GM23338 (cell line): ENCODE data around the gene POU3F1. TPM values are rescaled to one million over a fixed set of nuclear protein-coding genes. Genes with fewer than 3 reads are reported as not detected.
A peak's percentile ranks its signal among the peaks of the same experiment; 100 is the strongest.

Experiments
- ATAC-seq: fragments of 200-7000 bp; cut with Tn5 transposase; 3 replicates; pipeline ENCODE4 v1.9.1; 2020
- DNase-seq: peaks from one replicate; pipeline ENCODE4 v3.0.0-alpha.2; 2015; ENCODE audit warnings: low spot score
- H2AFZ ChIP-seq: fragments of 200-600 bp; sonication (generic); 2 replicates; pipeline ENCODE4 v1.8.0; 2016; ENCODE audit warnings: antibody characterized with exemption, mild to moderate bottlenecking, moderate library complexity
- H3F3A ChIP-seq: fragments of 200-600 bp; sonication (generic); replicated peaks from 2 replicates; pipeline ENCODE4 v1.8.0; 2017; ENCODE audit warnings: antibody characterized with exemption, mixed run types, low read depth
- H3K27ac ChIP-seq: fragments of 200-600 bp; sonication (generic); 2 replicates; pipeline ENCODE4 v1.6.1; 2016; ENCODE audit warnings: low read depth
- H3K27me3 ChIP-seq: fragments of 200-600 bp; sonication (generic); 2 replicates; pipeline ENCODE4 v1.8.0; 2016; ENCODE audit warnings: mild to moderate bottlenecking, mixed run types, moderate library complexity; ENCODE audit not compliant: insufficient read depth
- H3K36me3 ChIP-seq: fragments of 200-600 bp; sonication (generic); 2 replicates; pipeline ENCODE4 v1.8.0; 2016; ENCODE audit warnings: mild to moderate bottlenecking; ENCODE audit not compliant: insufficient read depth
- H3K4me1 ChIP-seq: fragments of 200-600 bp; sonication (generic); 2 replicates; pipeline ENCODE4 v1.8.0; 2016; ENCODE audit warnings: mild to moderate bottlenecking, moderate library complexity; ENCODE audit not compliant: insufficient read depth
- H3K4me2 ChIP-seq: fragments of 200-600 bp; sonication (generic); 2 replicates; pipeline ENCODE4 v1.7.1; 2017; ENCODE audit warnings: mixed run types
- H3K4me3 ChIP-seq: fragments of 200-600 bp; sonication (generic); 2 replicates; pipeline ENCODE4 v1.6.1; 2016; ENCODE audit warnings: mixed run types
- H3K79me2 ChIP-seq: fragments of 200-600 bp; sonication (generic); replicated peaks from 2 replicates; pipeline ENCODE4 v1.8.0; 2017; ENCODE audit warnings: mild to moderate bottlenecking; ENCODE audit not compliant: insufficient read depth
- H3K9me2 ChIP-seq: fragments of 200-600 bp; sonication (generic); 2 replicates; pipeline ENCODE4 v1.8.0; 2017; ENCODE audit not compliant: insufficient read depth
- H4K20me1 ChIP-seq: fragments of 200-600 bp; sonication (generic); replicated peaks from 2 replicates; pipeline ENCODE4 v1.8.0; 2017; ENCODE audit warnings: mild to moderate bottlenecking; ENCODE audit not compliant: insufficient read depth
- H3K27ac Mint-ChIP-seq: 2 replicates; pipeline ENCODE4 v1.8.0; 2020; ENCODE audit warnings: inconsistent platforms, mild to moderate bottlenecking, moderate library complexity, mixed read lengths
- H3K27me3 Mint-ChIP-seq: 3 replicates; pipeline ENCODE4 v1.8.0; 2022; ENCODE audit warnings: low read depth, mild to moderate bottlenecking, moderate library complexity, mixed read lengths, inconsistent platforms; ENCODE audit not compliant: insufficient read depth, poor library complexity
- H3K36me3 Mint-ChIP-seq: 3 replicates; pipeline ENCODE4 v1.8.0; 2021; ENCODE audit warnings: low read depth, mild to moderate bottlenecking, inconsistent platforms, moderate library complexity, mixed read lengths
- H3K4me1 Mint-ChIP-seq: 3 replicates; pipeline ENCODE4 v1.8.0; 2020; ENCODE audit warnings: mild to moderate bottlenecking, inconsistent platforms, mixed read lengths
- H3K4me3 Mint-ChIP-seq: 3 replicates; pipeline ENCODE4 v1.8.0; 2021; ENCODE audit warnings: moderate library complexity, mild to moderate bottlenecking, inconsistent platforms, mixed read lengths
- H3K9me3 Mint-ChIP-seq: 3 replicates; pipeline ENCODE4 v1.8.0; 2020; ENCODE audit warnings: moderate library complexity, mild to moderate bottlenecking, inconsistent platforms, mixed read lengths
- CREB1 ChIP-seq: fragments of 250-450 bp; sonication (Bioruptor Pico); IDR thresholded peaks from 2 replicates; pipeline ENCODE4 v1.5.0; 2020; ENCODE audit warnings: low read depth, mild to moderate bottlenecking, moderate library complexity
- EZH2 ChIP-seq: fragments of 200-600 bp; sonication (generic); IDR thresholded peaks from one replicate; pipeline ENCODE4 v1.8.0; 2017; ENCODE audit warnings: antibody characterized with exemption, mild to moderate bottlenecking, low read depth; ENCODE audit not compliant: unreplicated experiment
- EZH2phosphoT487 ChIP-seq: fragments of 200-600 bp; sonication (generic); IDR thresholded peaks from one replicate; pipeline ENCODE4 v1.8.1; 2018; ENCODE audit warnings: antibody characterized with exemption; ENCODE audit not compliant: unreplicated experiment
- JUNB ChIP-seq: IDR thresholded peaks from one replicate; pipeline ENCODE4 v1.6.1; 2016; ENCODE audit warnings: antibody characterized with exemption; ENCODE audit not compliant: unreplicated experiment
- NANOG ChIP-seq: IDR thresholded peaks from 2 replicates; pipeline ENCODE4 v1.6.1; 2016; ENCODE audit warnings: antibody characterized with exemption, borderline replicate concordance
- POLR2AphosphoS5 ChIP-seq: IDR thresholded peaks from 2 replicates; pipeline ENCODE4 v1.6.1; 2016; ENCODE audit warnings: antibody characterized with exemption, low read depth
- polyA plus RNA-seq: library from polyadenylated mRNA; unstranded; fragments of >200 nt; fragmentation: Nextera tagmentation; extraction: Ambion mirVana; gene quantifications from 2 replicates; pipeline ENCODE4 v1.2.1, GENCODE V29; 2016
- total RNA-seq: library from RNA; depleted of rRNA; stranded (reverse); fragments of >200 nt; shearing (Covaris generic); gene quantifications from 2 replicates; pipeline ENCODE4 v1.2.3, GENCODE V29; 2014
- TF ChIP-seq, protein P1 (sequence below): IDR thresholded peaks from 2 replicates; pipeline ENCODE4 v1.6.1; 2016; ENCODE audit warnings: antibody characterized with exemption
- TF ChIP-seq, protein P2 (sequence below): IDR thresholded peaks from one replicate; pipeline ENCODE4 v1.6.1; 2018; ENCODE audit warnings: antibody characterized with exemption; ENCODE audit not compliant: unreplicated experiment

POU3F1 gene
- total and polyA plus RNA-seq, 2 experiments from 2014 or later = 3.6 to 11.5 TPM

DNA sequence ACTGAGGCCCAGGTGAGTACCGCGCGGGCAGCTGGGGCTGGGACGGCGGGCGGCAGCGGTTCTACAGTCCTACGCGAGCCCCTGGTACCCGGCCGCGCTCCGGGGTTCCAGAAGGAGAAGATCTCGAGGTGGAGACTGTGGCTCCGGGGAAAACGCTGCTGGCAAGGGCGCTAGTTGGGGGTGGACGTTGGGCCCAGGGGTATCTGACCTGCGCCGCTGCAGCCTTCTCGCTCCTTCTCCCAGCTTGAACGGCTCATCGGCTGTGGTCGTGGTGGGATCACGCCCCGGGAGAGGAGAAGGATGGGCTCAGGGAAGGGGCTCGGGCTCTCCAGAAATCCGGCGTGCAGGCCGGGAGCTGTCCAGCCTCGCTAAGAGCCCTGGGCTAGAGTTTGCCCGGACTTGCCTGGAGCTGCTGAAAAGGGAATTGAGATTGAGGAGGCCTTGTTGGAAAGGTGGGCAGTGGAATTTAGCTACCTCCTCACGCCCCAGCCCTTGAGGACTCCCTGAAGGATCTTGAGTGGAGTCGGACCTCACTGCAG lies 1.1 kb upstream of the POU3F1 start:
- Histone ChIP-seq H3K79me2 (peaks cover 14% of the 10 kb centered on the region), H3K36me3 (no peaks in the 10 kb centered on the region), H3F3A (peaks cover 3% of the 10 kb centered on the region; the same call in 1 of the 2 replicates), H3K27ac (no peak overlapping the region), H2AFZ (peak overlapping the region; percentile 80), H4K20me1 (peaks cover 15% of the 10 kb centered on the region), H3K27me3 (peaks cover 65% of the 10 kb centered on the region), H3K9me2 (no peaks in the 10 kb centered on the region; the same call in 1 of the 2 replicates), H3K4me2 (peak overlapping the region; percentile 93), H3K4me3 (peak overlapping the region; percentile 71), H3K4me1 (peaks cover 16% of the 10 kb centered on the region)
- Mint-ChIP-seq H3K4me1 (peaks cover 46% of the 10 kb centered on the region), H3K27me3 (peaks cover 41% of the 10 kb centered on the region), H3K9me3 (no peaks in the 10 kb centered on the region), H3K27ac (no peak overlapping the region), H3K4me3 (peak overlapping the region; percentile 86), H3K36me3 (peaks cover 16% of the 10 kb centered on the region)
- no peak for TF ChIP-seq JUNB
- TF ChIP-seq NANOG = no peak
- TF ChIP-seq, protein P1, sequence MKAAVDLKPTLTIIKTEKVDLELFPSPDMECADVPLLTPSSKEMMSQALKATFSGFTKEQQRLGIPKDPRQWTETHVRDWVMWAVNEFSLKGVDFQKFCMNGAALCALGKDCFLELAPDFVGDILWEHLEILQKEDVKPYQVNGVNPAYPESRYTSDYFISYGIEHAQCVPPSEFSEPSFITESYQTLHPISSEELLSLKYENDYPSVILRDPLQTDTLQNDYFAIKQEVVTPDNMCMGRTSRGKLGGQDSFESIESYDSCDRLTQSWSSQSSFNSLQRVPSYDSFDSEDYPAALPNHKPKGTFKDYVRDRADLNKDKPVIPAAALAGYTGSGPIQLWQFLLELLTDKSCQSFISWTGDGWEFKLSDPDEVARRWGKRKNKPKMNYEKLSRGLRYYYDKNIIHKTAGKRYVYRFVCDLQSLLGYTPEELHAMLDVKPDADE = no peak
- no peak for TF ChIP-seq POLR2AphosphoS5
- peak; percentile 33 for TF ChIP-seq EZH2
- TF ChIP-seq, protein P2, sequence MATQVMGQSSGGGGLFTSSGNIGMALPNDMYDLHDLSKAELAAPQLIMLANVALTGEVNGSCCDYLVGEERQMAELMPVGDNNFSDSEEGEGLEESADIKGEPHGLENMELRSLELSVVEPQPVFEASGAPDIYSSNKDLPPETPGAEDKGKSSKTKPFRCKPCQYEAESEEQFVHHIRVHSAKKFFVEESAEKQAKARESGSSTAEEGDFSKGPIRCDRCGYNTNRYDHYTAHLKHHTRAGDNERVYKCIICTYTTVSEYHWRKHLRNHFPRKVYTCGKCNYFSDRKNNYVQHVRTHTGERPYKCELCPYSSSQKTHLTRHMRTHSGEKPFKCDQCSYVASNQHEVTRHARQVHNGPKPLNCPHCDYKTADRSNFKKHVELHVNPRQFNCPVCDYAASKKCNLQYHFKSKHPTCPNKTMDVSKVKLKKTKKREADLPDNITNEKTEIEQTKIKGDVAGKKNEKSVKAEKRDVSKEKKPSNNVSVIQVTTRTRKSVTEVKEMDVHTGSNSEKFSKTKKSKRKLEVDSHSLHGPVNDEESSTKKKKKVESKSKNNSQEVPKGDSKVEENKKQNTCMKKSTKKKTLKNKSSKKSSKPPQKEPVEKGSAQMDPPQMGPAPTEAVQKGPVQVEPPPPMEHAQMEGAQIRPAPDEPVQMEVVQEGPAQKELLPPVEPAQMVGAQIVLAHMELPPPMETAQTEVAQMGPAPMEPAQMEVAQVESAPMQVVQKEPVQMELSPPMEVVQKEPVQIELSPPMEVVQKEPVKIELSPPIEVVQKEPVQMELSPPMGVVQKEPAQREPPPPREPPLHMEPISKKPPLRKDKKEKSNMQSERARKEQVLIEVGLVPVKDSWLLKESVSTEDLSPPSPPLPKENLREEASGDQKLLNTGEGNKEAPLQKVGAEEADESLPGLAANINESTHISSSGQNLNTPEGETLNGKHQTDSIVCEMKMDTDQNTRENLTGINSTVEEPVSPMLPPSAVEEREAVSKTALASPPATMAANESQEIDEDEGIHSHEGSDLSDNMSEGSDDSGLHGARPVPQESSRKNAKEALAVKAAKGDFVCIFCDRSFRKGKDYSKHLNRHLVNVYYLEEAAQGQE = peak; percentile 80
- no peak for TF ChIP-seq EZH2phosphoT487
- ATAC-seq (peak; percentile 53), DNase-seq (peak; percentile 79)

DNA sequence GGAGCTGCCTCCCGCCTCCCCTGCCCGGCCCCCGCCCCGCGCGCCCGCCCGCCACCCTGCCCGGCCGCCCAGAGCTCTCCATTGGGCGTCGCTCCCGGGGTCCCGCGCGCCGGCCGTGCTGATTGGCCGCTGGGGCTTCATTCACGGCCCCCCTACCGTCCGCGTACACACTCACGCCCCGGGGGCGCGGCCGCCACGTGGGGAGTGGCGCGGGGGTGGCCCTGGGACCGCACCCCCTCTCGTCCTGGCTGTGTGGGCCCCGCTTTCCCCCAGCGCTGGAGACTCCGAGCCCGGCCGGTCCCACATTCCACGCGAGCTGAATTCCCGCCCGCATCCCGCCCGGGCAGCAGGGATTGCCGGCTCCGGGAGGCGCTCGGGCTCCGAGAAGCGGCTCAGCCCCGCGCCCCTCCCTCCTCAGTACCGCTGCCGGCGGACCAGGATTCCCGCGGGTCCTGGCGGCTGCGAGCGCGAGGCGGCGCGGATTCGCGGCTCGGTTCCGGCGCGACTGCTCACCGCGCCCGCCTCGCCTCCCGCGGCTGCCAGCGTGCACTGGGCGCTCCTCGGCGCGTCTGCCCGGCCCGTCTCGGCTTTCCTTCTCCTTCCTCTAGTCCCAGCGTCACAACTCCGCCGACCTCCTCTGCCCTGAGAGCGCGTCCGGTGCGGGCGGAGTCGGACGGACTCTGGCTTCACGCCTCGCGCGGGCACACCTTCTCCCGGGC lies 450 bp upstream of the POU3F1 start:
- TF ChIP-seq EZH2 (no peak), JUNB (no peak), CREB1 (CRISPR knock-in tag) (peak; percentile 53; the same call in 1 of the 2 replicates)
- TF ChIP-seq, protein P2 = peak; percentile 11
- Histone ChIP-seq H3K4me2 (peak overlapping the region; percentile 93), H3K4me3 (peak overlapping the region; percentile 71), H3K36me3 (no peaks in the 10 kb centered on the region), H3F3A (0 out of 2 replicates have a peak, but pooled peaks cover 3% of the 10 kb centered on the region), H3K79me2 (peaks cover 14% of the 10 kb centered on the region), H4K20me1 (peaks cover 12% of the 10 kb centered on the region), H2AFZ (peak overlapping the region; percentile 80; the same call in 1 of the 2 replicates), H3K9me2 (no peaks in the 10 kb centered on the region; the same call in 1 of the 2 replicates), H3K4me1 (peaks cover 12% of the 10 kb centered on the region), H3K27ac (no peak overlapping the region), H3K27me3 (peaks cover 67% of the 10 kb centered on the region)
- DNase-seq (peak; percentile 90), ATAC-seq (peak; percentile 57)
- H3K27me3 Mint-ChIP-seq = peaks cover 42% of the 10 kb centered on the region
- peaks cover 22% of the 10 kb centered on the region for H3K36me3 Mint-ChIP-seq
- H3K9me3 Mint-ChIP-seq = no peaks in the 10 kb centered on the region
- H3K4me3 Mint-ChIP-seq = peak overlapping the region; percentile 86
- H3K27ac Mint-ChIP-seq = no peak overlapping the region
- H3K4me1 Mint-ChIP-seq = peaks cover 46% of the 10 kb centered on the region
